NCI-H69 (cell line): ENCODE results near the gene RANBP9.

Experiments
- DNase-seq: peaks from one replicate; lab custom pipeline; 2025; lab: John Stamatoyannopoulos, UW

RANBP9 gene

GRCh38 chr6:13678255-13678983 lies 33.2 kb downstream of the RANBP9 start:
- peak; percentile 48 for DNase-seq

DNA sequence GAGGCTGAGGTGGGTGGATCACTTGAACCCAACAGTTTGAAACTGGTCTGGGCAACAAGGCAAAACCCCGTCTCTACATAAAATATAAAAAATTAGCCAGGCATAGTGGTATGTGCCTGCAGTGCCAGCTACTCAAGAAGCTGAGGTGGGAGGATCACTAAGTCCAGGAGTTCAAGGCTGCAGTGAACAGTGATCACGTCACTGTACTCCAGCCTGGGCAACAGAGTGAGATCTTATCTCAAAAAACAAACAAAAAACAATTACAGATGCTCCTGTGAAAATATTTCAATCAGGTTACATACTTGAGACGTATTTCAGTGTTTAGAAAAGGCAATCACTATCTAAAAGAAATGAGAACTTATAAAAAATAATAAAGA lies 33.8 kb downstream of the RANBP9 start:
- DNase-seq: no peak

DNA sequence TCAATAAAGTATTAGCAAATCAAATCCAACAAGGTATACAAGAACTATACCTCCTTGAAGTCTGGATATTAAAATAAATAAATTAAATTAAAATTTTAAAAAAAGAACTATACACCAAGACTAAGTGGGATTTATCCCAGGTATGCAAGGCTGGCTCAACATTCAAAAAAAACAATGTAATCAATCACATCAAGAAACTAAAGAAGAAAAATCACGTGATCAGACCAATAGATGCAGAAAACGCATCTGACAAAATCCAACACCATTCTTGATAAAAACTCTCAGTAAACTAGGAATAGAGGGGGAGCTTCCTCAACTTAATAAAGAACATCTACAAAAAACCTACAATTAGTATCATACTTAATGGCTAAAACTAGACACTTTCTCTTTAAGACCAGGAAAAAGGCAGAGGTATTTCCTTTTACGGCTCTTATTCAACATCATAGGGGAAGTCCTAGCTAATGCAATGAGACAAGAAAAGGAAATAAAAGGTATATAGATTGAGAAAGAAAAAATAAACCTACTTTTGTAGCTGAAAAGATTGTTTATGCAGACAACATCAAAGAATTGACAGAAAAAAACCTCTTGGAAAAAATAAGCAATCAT lies 35.0 kb downstream of the RANBP9 start:
- no peak for DNase-seq

DNA sequence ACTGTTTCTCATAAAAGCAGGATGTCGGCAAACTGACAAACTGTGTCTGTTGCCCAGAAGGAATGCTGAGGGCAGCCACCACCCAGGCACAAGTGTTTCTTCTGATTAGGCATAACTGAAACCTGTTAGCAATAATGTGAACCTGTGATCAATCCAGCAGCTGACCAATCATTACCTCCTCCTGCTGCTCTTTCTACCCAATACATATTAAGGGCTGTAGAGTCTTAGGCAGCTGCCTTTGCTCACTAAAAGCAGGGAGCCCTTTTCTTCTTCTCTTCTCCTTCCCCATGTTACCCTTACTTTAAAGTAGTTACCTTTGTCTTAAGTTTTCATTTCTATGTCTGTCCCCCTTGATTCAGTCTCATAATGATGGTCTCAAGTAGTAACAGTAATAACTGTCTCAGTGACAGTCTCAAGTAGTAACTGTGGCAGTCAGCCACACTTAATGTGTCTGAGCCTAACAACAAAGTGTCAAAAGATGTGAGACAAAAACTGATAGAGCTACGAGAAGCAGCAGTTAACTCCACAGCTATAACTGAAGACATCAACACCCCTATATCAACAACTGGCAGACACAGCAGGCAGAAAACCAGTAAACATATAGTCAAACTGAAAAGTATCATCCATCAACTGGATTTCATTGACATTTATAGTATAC lies 37.0 kb downstream of the RANBP9 start:
- DNase-seq: no peak

GRCh38 chr6:13673825-13674444 lies 37.7 kb downstream of the RANBP9 start:
- no peak for DNase-seq

- no peak for DNase-seq
Measured at GRCh38 chr6:13673368-13673767, 38.3 kb downstream of the RANBP9 start.

DNA sequence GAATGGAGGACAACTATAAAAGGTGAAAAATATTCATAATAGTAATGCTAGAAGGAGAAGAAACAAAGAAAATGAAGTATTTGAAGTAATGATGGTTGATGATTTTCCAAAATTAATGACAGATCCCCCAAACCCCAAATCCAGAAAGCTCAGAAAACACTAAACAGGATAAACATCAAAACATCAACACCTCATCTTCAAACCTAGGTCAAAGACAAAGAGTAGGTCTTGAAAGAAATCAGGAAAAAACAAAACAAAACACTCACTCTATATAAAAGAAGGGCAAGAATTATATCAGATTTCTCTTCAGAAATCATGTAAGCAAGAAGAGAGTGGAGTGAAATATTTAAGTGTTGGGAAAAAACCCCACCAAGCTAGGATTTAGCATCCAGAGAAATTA lies 38.7 kb downstream of the RANBP9 start:
- DNase-seq: no peak

- no peak for DNase-seq
Measured at GRCh38 chr6:13671548-13672127, 40.0 kb downstream of the RANBP9 start.

DNA sequence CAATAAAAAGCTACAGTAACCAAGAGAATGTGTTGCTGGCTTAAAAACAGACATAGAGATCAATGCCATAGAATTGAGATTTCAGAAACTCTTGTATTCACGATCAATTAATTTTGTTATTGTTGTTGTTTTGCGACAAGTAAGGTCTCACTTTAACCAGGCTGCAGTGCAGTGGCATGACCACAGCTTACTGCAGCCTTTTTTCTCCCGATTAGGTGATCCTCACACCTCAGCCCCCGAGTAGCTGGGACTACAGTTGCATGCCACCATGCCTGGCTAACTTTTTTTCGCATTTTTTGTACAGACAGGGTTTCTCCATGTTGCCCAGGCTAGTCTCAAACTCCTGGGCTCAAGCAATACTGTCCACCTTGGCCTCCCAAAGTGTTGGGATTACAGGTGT lies 42.2 kb downstream of the RANBP9 start:
- DNase-seq: no peak

DNA sequence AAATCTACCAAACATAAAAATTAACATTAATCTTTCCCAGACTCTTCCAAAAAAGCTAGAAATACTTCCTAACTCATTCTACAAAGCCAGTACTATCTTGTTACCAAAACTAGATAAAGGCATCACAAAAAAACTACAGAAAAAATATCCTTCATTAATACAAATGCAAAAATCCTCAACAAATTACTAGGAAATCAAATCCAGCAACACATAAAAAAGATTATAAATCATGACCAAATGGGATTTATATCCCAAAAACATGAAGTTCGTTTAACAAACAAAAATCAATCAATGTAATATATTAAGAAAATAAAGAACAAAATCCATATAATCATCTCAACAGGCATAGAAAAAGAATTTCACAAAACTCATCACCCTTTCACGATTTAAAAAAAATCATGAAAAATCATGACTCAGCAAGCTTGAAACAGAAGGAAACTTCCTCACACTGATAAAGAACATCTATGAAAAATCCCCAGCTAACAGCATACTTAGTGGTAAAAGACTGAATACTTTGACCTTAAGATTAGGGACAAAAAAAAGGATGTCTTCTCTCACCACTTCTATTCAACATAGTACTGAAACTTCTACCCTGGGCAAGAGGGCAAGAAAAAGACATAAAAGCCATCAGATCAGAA lies 43.2 kb downstream of the RANBP9 start:
- no peak for DNase-seq

- DNase-seq: no peak
Measured at GRCh38 chr6:13667655-13668054, 44.0 kb downstream of the RANBP9 start.

DNA sequence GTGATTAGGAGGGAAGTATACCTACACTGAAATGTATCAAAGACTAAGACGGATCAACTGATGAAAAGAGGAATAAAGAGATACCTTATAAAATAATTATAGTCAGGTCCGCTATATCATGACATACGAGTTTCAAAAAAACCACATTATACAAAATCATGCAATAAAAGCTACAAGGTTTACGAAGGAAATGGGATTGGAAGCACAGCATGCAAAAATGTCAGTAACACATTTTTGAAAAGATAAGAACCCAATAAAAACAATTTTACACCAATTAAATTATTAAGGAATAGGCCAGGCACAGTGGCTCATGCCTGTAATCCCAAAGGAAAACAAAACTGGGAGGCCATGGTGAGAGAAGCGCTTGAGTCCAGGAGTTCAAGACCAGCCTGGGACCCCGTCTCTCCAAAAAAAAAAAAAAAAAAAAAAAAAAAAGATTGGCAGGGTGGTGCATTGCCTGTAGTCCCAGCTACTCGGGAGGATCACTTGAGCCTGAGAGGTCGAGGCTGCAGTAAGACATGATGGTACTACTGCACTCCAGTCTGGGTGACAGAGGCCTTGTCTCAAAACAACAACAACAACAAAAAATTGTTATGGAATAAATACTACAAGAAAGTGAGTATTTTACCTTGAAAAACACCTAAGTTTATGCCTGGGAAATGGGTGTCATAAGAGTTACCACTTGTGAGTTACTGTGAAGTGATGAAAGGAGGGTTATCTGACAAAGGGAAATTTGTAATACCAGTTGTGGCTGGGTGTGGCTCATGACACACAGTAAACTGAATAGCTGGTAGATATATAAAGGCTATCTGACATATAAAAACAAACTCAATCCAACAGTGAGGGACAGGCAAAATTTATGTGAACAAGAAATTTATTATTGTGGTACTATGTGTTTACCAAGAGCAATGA lies 45.2 kb downstream of the RANBP9 start:
- DNase-seq: no peak

DNA sequence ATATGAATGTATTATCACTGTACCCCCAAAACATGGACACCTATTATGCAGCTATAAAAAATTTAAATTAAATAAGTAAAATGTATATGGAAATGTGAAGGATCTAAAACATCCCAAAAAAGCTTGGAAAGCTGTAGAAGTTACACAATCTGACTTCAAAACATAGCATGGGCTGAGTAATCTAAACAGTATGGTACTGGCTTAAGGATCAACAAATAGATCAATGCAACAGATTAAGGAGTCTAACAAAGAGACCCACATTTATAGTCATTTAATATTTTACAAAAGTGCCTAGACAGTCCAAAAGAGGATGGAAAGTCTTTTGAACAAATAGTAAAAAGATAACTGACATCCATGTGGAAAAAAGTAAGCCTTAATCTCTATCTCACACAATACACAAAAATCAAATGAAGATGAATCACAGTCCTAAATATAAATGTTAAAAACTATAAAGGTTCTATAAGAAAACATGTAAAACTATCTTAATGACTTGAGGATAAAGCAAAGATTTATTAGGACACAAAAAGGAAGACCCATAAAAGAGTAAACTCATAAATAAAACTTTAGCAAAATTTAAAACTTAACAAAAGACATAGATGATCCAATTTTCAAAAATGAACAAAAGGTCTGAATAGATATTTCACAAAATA lies 46.8 kb downstream of the RANBP9 start:
- DNase-seq: no peak

- no peak for DNase-seq
Measured at GRCh38 chr6:13663986-13664385, 47.6 kb downstream of the RANBP9 start.

DNA sequence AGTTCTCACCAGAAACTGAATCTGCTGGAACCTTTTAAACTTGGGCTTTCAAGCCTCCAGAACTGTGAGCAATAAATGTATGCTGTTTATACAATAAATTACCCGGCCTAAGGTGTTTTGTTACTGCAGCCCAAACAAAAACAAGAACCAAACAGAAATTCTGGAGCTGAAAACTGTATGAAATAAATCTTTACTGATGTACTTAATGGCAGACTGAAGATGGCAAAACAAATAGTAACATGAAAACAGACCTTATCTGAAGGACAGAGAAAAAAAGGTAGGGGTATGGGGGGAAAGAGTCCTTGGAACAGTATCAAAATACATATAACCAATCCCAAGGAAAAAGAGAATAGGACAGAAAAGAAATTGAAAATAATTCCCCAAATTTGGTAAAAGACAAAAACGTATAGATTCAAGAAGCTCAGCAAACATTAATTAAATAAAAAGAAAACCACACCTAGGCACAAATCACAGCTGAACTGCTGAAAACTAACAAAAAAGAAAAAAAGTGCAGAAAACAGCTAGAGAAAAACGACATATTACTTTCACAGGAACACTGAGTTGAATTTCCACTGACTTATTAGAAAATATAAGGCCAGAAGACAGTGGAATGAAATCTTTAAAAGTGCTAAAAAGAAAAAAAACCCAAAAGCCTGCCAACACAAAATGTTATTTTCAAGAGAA lies 48.8 kb downstream of the RANBP9 start:
- DNase-seq: no peak

GRCh38 chr6:13661647-13662046 lies 50.0 kb downstream of the RANBP9 start:
- DNase-seq: no peak

DNA sequence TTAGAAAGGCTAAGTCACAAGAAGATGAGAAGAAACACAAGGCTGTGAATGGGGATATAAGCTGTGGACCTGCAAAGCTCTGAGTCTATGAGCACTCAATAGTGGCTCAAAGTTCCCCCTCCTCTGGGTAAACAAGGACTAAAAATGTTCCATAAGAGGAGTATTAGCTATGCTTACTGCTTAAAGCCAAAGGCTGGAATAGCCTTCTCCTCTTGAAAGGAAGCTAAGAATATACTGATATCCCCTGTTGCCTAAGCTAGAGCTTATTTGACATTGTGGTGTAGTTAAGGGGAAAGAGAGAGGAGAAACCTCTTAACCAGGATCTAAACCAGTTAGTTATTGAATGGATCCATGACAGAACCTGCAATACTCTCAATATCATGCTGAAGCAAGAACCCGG lies 50.7 kb downstream of the RANBP9 start:
- no peak for DNase-seq

DNA sequence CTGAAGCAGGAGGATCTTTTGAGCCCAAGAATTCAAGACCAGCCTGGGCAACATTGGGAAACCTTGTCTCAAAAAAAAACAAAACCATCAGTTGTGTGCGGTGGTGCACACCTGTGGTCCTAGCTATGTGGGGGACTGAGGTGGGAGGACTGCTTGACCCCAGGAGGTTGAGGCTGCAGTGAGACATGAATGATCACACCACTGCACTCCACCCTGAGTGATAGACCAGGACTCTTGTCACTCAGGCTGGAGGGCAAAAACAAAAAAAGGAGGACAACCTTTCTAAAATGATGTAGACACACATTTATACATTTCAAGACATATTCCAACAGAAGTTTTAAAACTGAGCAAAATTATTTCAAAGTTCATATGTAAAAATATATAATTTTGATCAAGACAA lies 51.4 kb downstream of the RANBP9 start:
- no peak for DNase-seq

- DNase-seq: no peak
Measured at GRCh38 chr6:13655700-13656099, 55.9 kb downstream of the RANBP9 start.

GRCh38 chr6:13654496-13654895 lies 57.1 kb downstream of the RANBP9 start:
- DNase-seq: no peak
